ENCODE data around the gene MED26. TPM values are rescaled to one million over a fixed set of nuclear protein-coding genes. Genes with fewer than 3 reads are reported as not detected.

MED26 gene
- total RNA-seq, 6 experiments from 2014 or later = 7.9 to 9.9 (median 8.8) TPM

- TF ChIP-seq, protein P1, sequence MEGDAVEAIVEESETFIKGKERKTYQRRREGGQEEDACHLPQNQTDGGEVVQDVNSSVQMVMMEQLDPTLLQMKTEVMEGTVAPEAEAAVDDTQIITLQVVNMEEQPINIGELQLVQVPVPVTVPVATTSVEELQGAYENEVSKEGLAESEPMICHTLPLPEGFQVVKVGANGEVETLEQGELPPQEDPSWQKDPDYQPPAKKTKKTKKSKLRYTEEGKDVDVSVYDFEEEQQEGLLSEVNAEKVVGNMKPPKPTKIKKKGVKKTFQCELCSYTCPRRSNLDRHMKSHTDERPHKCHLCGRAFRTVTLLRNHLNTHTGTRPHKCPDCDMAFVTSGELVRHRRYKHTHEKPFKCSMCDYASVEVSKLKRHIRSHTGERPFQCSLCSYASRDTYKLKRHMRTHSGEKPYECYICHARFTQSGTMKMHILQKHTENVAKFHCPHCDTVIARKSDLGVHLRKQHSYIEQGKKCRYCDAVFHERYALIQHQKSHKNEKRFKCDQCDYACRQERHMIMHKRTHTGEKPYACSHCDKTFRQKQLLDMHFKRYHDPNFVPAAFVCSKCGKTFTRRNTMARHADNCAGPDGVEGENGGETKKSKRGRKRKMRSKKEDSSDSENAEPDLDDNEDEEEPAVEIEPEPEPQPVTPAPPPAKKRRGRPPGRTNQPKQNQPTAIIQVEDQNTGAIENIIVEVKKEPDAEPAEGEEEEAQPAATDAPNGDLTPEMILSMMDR (IDR thresholded peaks at IDR 0.05) = no peak
- no peaks in the 10 kb centered on the region for H3K27me3 Mint-ChIP-seq (ENCODE audit: insufficient read depth)
- no peak overlapping the region for H3K27ac Mint-ChIP-seq
- H3K4me1 Mint-ChIP-seq (ENCODE audit: low read depth) = no peaks in the 10 kb centered on the region
- no peaks in the 10 kb centered on the region for H3K9me3 Mint-ChIP-seq
- no peak for DNase-seq
- no peak overlapping the region for H3K4me3 Mint-ChIP-seq
- peaks cover 19% of the 10 kb centered on the region for H3K36me3 Mint-ChIP-seq (ENCODE audit: low read depth)
Observed at GRCh38 chr19:16525751-16526481, 102.1 kb downstream of the MED26 start.

- H3K9me3 Mint-ChIP-seq = no peaks in the 10 kb centered on the region
- no peaks in the 10 kb centered on the region for H3K4me1 Mint-ChIP-seq (ENCODE audit: low read depth)
- DNase-seq = no peak
- H3K27me3 Mint-ChIP-seq (ENCODE audit: insufficient read depth) = no peaks in the 10 kb centered on the region; the same call in 1 of the 2 replicates
- no peak overlapping the region for H3K27ac Mint-ChIP-seq
- TF ChIP-seq, protein P1 (IDR thresholded peaks at IDR 0.05) = no peak
- peaks cover 21% of the 10 kb centered on the region for H3K36me3 Mint-ChIP-seq (ENCODE audit: low read depth)
- H3K4me3 Mint-ChIP-seq = no peak overlapping the region
Observed at GRCh38 chr19:16524991-16525734, 102.8 kb downstream of the MED26 start.

Other genes with a start within 250 kb of the MED26 start
- gene EPS15L1, start 156.2 kb downstream of the MED26 start, total RNA-seq (2021; fragmentation: NEBNext Ultra II Directional; extraction: Animal tissue kit (Norgen Biotek cat#: 25700)) = 10 to 100 TPM; 27.3 to 29.6 (median 28.4) TPM
- gene CALR3, start 132.0 kb downstream of the MED26 start, total RNA-seq (2021; fragmentation: NEBNext Ultra II Directional; extraction: Animal tissue kit (Norgen Biotek cat#: 25700)) = not detected
- 1 to 10 TPM; 2.9 to 4.7 (median 3.7) TPM for gene C19orf44, start 131.8 kb downstream of the MED26 start, total RNA-seq (2021; fragmentation: NEBNext Ultra II Directional; extraction: Animal tissue kit (Norgen Biotek cat#: 25700))
- gene CHERP, start 85.8 kb downstream of the MED26 start, total RNA-seq (2021; fragmentation: NEBNext Ultra II Directional; extraction: Animal tissue kit (Norgen Biotek cat#: 25700)) = 10 to 100 TPM; 30.4 to 38.5 (median 34.6) TPM
- 10 to 100 TPM; 44.2 to 67.1 (median 55.4) TPM for gene SLC35E1, start 55.8 kb downstream of the MED26 start, total RNA-seq (2021; fragmentation: NEBNext Ultra II Directional; extraction: Animal tissue kit (Norgen Biotek cat#: 25700))
- 10 to 100 TPM; 66.2 to 74.6 (median 71.9) TPM for gene SMIM7, start 31.9 kb upstream of the MED26 start, total RNA-seq (2021; fragmentation: NEBNext Ultra II Directional; extraction: Animal tissue kit (Norgen Biotek cat#: 25700))
- 1 to 10 TPM in 3 of 6 experiments, under 1 TPM in 3; 0.26 to 2.0 (median 1.0) TPM for gene TMEM38A, start 32.9 kb upstream of the MED26 start, total RNA-seq (2021; fragmentation: NEBNext Ultra II Directional; extraction: Animal tissue kit (Norgen Biotek cat#: 25700))
- gene NWD1, start 91.6 kb upstream of the MED26 start, total RNA-seq (2021; fragmentation: NEBNext Ultra II Directional; extraction: Animal tissue kit (Norgen Biotek cat#: 25700)) = not detected
- gene SIN3B, start 201.2 kb upstream of the MED26 start, total RNA-seq (2021; fragmentation: NEBNext Ultra II Directional; extraction: Animal tissue kit (Norgen Biotek cat#: 25700)) = 10 to 100 TPM; 29.6 to 39.4 (median 35.2) TPM